Measurements from ENCODE around the gene CRKL.
"Not testable (repeated sequence)": the region's sequence is repeated elsewhere in the genome, so short reads cannot be mapped to it uniquely, and the experiment has no call there.

CRKL gene

GRCh38 chr22:20937031-20937793 is 20.0 kb downstream of the CRKL start:
- in situ Hi-C loops (cut with MboI; ENCODE audit: low sequenced_read_pairs, unreplicated experiment) = no loop called here
- TF ChIP-seq CTCF (IDR thresholded peaks at IDR 0.05; ENCODE audit: borderline replicate concordance, control extremely low read depth, extremely low read depth, insufficient read depth, missing control alignments) = no peak
- no peak for DNase-seq (ENCODE audit: low spot score)

GRCh38 chr22:20937794-20938671 is 20.8 kb downstream of the CRKL start:
- TF ChIP-seq CTCF (IDR thresholded peaks at IDR 0.05; ENCODE audit: borderline replicate concordance, control extremely low read depth, extremely low read depth, insufficient read depth, missing control alignments) = no peak
- no peak for DNase-seq (ENCODE audit: low spot score)
- in situ Hi-C loops (cut with MboI; ENCODE audit: low sequenced_read_pairs, unreplicated experiment) = no loop called here

GRCh38 chr22:20939457-20940185 is 22.4 kb downstream of the CRKL start:
- DNase-seq (ENCODE audit: low spot score); in situ Hi-C loops (cut with MboI; ENCODE audit: low sequenced_read_pairs, unreplicated experiment): not testable (repeated sequence)

GRCh38 chr22:20940186-20940651 is 23.0 kb downstream of the CRKL start:
- in situ Hi-C loops (cut with MboI; ENCODE audit: low sequenced_read_pairs, unreplicated experiment) = no loop called here
- no peak for TF ChIP-seq CTCF (IDR thresholded peaks at IDR 0.05; ENCODE audit: borderline replicate concordance, control extremely low read depth, extremely low read depth, insufficient read depth, missing control alignments)
- no peak for DNase-seq (ENCODE audit: low spot score)

GRCh38 chr22:20940904-20941385 is 23.7 kb downstream of the CRKL start:
- no peak for DNase-seq (ENCODE audit: low spot score)
- in situ Hi-C loops (cut with MboI; ENCODE audit: low sequenced_read_pairs, unreplicated experiment) = no loop called here
- no peak for TF ChIP-seq CTCF (IDR thresholded peaks at IDR 0.05; ENCODE audit: borderline replicate concordance, control extremely low read depth, extremely low read depth, insufficient read depth, missing control alignments)

GRCh38 chr22:20942203-20942902 is 25.1 kb downstream of the CRKL start:
- in situ Hi-C loops (cut with MboI; ENCODE audit: low sequenced_read_pairs, unreplicated experiment) = not testable (repeated sequence)

More at GRCh38 chr22:20942203-20942902, 25.1 kb downstream of the CRKL start:
- DNase-seq (ENCODE audit: low spot score) = not testable (repeated sequence)
